SK-N-MC (cell line): ENCODE measurements around the gene INSRR.
A peak's percentile ranks its signal among the peaks of the same experiment; 100 is the strongest.

Experiments used
- DNase-seq: peaks from one replicate; pipeline ENCODE4 v3.0.0-alpha.2; 2011; ENCODE audit warnings: low read depth, low spot score
- H3K27ac ChIP-seq: fragments of 200-600 bp; sonication (generic); 2 replicates; pipeline ENCODE4 v1.5.1; 2016; ENCODE audit warnings: mixed run types
- H3K36me3 ChIP-seq: fragments of 200-600 bp; sonication (generic); 2 replicates; pipeline ENCODE4 v1.6.1; 2017; ENCODE audit warnings: antibody characterized with exemption, low read length, mixed read lengths; ENCODE audit not compliant: insufficient read depth
- H3K4me3 ChIP-seq: fragments of 200-600 bp; sonication (generic); 2 replicates; pipeline ENCODE4 v1.5.1; 2016
- H3K9ac ChIP-seq: fragments of 200-600 bp; sonication (generic); 2 replicates; pipeline ENCODE4 v1.8.0; 2017; ENCODE audit warnings: mixed run types, mixed read lengths; ENCODE audit not compliant: insufficient read length
- H3K9me3 ChIP-seq: fragments of 200-600 bp; sonication (generic); 2 replicates; pipeline ENCODE4 v1.6.1; 2017; ENCODE audit warnings: low read depth, mild to moderate bottlenecking, antibody characterized with exemption, low read length, moderate library complexity, mixed read lengths
- EZH2 ChIP-seq: fragments of 200-600 bp; sonication (generic); IDR thresholded peaks from one replicate; pipeline ENCODE4 v1.6.1; 2017; ENCODE audit warnings: antibody characterized with exemption
- FOXP2 ChIP-seq: optimal IDR thresholded peaks from 2 replicates; pipeline ENCODE3; 2011; ENCODE audit warnings: mild to moderate bottlenecking, moderate library complexity; ENCODE audit not compliant: insufficient read depth; ENCODE audit errors: extremely low read length, control extremely low read depth
- POLR2AphosphoS5 ChIP-seq: IDR thresholded peaks from 2 replicates; pipeline ENCODE4 v1.6.1; 2012; ENCODE audit warnings: mild to moderate bottlenecking, low read depth, low read length, borderline replicate concordance

The INSRR gene

GRCh38 chr1:156862584-156862983 lies 3.7 kb upstream of the INSRR start:
- Histone ChIP-seq H3K9me3 (no peaks in the 10 kb centered on the region), H3K9ac (no peak overlapping the region), H3K4me3 (no peak overlapping the region)

GRCh38 chr1:156860628-156861423 lies 1.9 kb upstream of the INSRR start, which contains the start of gene NTRK1:
TSS of gene NTRK1 (plus strand) at chr1:156860865. CDS start at chr1:156860935, 70 bp downstream.
- Histone ChIP-seq H3K9me3 (no peaks in the 10 kb centered on the region), H3K27ac (no peak within 1 kb of the TSS), H3K9ac (no peak within 1 kb of the TSS), H3K36me3 (no peaks in the 10 kb centered on the region), H3K4me3 (peak within 1 kb of the TSS; percentile 88)
- TF ChIP-seq FOXP2 (no peak), POLR2AphosphoS5 (no peak), EZH2 (no peak)
- DNase-seq: no peak

More at GRCh38 chr1:156862584-156862983, 3.7 kb upstream of the INSRR start:
- TF ChIP-seq POLR2AphosphoS5 (no peak), EZH2 (no peak), FOXP2 (no peak)
- DNase-seq: no peak
- no peaks in the 10 kb centered on the region for H3K36me3 ChIP-seq
- H3K27ac ChIP-seq: no peak overlapping the region

GRCh38 chr1:156860113-156860627 lies 1.3 kb upstream of the INSRR start:
- Histone ChIP-seq H3K9me3 (no peaks in the 10 kb centered on the region), H3K4me3 (peak overlapping the region; percentile 88), H3K27ac (no peak overlapping the region), H3K36me3 (no peaks in the 10 kb centered on the region), H3K9ac (no peak overlapping the region)
- no peak for DNase-seq
- TF ChIP-seq POLR2AphosphoS5: no peak
- no peak for TF ChIP-seq EZH2
- no peak for TF ChIP-seq FOXP2

GRCh38 chr1:156859523-156860112 lies 701 bp upstream of the INSRR start:
- Histone ChIP-seq H3K9me3 (no peaks in the 10 kb centered on the region), H3K36me3 (no peaks in the 10 kb centered on the region), H3K9ac (no peak overlapping the region), H3K4me3 (peak overlapping the region; percentile 88), H3K27ac (no peak overlapping the region)
- no peak for TF ChIP-seq FOXP2
- no peak for TF ChIP-seq POLR2AphosphoS5
- no peak for TF ChIP-seq EZH2
- DNase-seq: no peak

GRCh38 chr1:156858555-156858956 lies 361 bp downstream of the INSRR start:
- no peak overlapping the region for H3K9ac ChIP-seq
- no peaks in the 10 kb centered on the region for H3K36me3 ChIP-seq
- no peak overlapping the region for H3K27ac ChIP-seq
- no peak for TF ChIP-seq EZH2
- TF ChIP-seq POLR2AphosphoS5: no peak
- no peak for TF ChIP-seq FOXP2
- H3K4me3 ChIP-seq: no peak overlapping the region
- no peaks in the 10 kb centered on the region for H3K9me3 ChIP-seq
- no peak for DNase-seq

GRCh38 chr1:156857532-156857931 lies 1.4 kb downstream of the INSRR start:
- no peaks in the 10 kb centered on the region for H3K9me3 ChIP-seq
- H3K9ac ChIP-seq: no peak overlapping the region
- TF ChIP-seq FOXP2 (no peak), EZH2 (no peak), POLR2AphosphoS5 (no peak)
- no peak for DNase-seq
- no peaks in the 10 kb centered on the region for H3K36me3 ChIP-seq
- no peak overlapping the region for H3K27ac ChIP-seq
- H3K4me3 ChIP-seq: no peak overlapping the region

- no peak for TF ChIP-seq POLR2AphosphoS5
- TF ChIP-seq EZH2: no peak
- TF ChIP-seq FOXP2: no peak
- H3K9ac ChIP-seq: no peak overlapping the region
- no peak for DNase-seq
- no peak overlapping the region for H3K4me3 ChIP-seq
- H3K36me3 ChIP-seq: no peaks in the 10 kb centered on the region
- H3K9me3 ChIP-seq: no peaks in the 10 kb centered on the region
- H3K27ac ChIP-seq: no peak overlapping the region
Observed at GRCh38 chr1:156856282-156856785, 2.6 kb downstream of the INSRR start.

GRCh38 chr1:156854634-156855033 lies 4.3 kb downstream of the INSRR start:
- no peaks in the 10 kb centered on the region for H3K9me3 ChIP-seq
- TF ChIP-seq EZH2: no peak
- no peak for TF ChIP-seq FOXP2
- DNase-seq: no peak
- no peaks in the 10 kb centered on the region for H3K36me3 ChIP-seq
- H3K4me3 ChIP-seq: no peak overlapping the region
- H3K9ac ChIP-seq: no peak overlapping the region
- H3K27ac ChIP-seq: no peak overlapping the region
